GM18867 (cell line): ENCODE measurements around the gene TNFRSF9.

Experiments
- ATAC-seq: cut with Tn5 transposase; IDR thresholded peaks from one replicate; pipeline ENCODE4 v1.9.1; 2021; ENCODE audit warnings: mild to moderate bottlenecking, moderate library complexity; ENCODE audit not compliant: unreplicated experiment

Gene TNFRSF9

DNA sequence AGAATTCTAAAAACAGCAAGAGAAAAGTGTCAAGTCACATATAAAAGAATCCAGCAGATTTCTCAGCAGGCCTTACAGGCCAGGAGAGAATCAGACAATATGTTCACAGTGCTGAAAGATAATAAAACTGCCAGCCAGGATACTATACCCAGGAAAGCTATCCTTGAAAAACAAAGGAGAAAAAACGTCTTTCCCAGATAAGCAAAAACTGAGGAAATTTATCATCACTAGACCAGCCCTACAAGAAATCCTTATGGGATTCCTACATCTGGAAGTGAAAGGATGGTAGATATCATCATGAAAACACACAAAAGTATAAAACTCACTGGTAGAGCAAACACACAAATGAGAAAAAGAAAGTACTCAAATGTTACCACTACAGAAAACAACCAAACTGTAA lies 62.6 kb downstream of the TNFRSF9 start:
- no peak for ATAC-seq

DNA sequence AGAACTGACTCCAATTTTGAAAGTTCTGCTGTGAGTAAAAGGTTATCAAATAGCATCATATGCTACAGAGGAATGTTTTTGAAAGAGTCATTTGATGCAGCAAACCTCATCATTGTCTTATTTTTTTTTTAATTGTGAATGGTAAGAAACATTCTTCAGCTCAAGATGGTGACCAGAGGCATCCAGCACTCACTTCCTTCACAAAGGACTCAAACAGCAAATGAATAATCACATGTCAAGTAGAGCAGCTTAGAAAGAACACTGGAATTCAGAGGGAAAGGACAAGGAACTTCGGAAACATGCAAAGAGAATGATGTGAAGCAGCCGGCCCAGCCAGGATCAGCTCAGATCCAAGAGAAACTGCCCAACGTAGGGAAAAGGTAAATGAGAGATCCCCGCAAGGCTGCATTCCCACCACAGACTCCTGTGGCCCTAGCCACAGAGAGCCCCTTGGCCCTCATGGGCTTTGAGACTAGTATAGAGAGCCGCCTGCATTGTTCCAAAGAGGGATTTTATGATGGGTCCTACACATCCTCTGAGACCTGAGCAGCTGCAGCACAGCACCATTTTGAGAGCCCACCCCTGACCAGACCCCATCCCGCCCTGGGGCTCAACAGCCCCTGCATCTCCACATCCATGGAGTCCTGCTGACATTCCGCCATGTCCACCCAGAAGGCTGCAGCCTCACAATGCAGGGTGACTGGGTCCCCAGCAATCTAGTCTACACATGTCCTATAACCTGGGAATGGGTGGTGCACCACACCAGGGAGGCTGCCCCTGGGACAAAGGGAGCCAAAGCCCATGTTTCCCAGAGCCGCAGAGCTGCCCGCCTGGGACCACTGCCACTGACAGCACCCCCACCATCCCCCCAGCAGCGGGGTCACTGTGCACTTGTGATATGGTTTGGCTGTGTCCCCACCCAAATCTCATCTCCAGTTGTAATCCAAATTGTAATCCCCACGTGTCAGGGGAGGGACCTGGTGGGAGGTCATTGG lies 66.5 kb downstream of the TNFRSF9 start:
- ATAC-seq, result no peak

DNA sequence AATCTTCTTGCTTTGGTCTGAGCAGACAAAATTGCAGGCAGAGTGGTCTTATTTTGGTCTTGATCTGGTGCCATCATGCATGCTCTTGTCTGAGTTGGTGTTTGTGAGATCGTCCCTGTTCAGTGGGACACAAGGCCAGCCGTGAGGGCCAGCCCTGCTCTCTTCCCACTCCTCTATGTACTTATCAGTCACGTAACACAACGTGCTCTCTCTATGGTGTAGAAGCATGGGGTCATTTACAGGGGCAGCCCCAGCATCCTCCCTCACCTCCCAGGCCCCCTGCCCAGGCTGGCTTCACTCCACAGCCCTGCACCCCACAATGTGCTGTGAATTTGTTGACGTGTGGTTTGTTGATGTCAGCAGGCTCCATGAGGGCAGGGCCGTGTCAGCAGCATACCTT lies 69.5 kb downstream of the TNFRSF9 start:
- ATAC-seq, result no peak

DNA sequence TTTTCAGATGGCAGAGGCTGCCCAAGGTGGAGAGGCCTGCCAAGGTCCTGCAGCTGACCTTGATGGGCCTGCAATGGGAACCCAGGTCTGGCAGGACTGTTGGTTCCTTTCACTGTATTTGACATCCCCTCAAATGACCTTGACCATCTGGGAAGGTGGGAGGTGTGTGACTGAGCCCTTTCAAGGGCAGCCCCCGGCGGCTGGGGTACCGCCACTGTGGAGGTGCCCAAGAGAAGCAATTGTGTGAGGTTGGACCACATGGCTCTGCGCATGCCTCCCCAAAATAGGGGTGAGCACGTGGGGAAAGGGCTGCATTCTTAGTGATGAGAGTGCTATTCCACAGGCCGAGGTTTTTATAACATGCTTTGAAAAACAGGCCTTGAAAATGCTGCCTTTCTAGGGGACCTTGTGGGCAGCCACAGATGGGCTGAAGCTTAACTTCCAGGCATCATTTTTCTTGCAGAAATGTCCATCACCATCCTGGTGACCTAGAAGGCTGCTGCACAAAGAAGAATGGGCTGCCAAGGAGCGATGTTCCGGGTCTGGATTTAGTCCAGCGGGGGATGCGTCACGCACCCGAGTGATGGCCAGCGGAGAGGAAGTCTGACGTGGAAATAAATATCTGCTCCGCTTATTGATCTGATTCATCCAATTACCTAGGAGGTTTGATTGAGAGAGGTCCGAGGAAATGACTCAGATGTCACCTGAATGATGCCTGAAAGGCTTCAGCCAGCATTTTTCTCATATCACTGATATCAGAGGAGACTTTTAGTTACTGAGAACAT lies 71.3 kb downstream of the TNFRSF9 start:
- ATAC-seq, result no peak

DNA sequence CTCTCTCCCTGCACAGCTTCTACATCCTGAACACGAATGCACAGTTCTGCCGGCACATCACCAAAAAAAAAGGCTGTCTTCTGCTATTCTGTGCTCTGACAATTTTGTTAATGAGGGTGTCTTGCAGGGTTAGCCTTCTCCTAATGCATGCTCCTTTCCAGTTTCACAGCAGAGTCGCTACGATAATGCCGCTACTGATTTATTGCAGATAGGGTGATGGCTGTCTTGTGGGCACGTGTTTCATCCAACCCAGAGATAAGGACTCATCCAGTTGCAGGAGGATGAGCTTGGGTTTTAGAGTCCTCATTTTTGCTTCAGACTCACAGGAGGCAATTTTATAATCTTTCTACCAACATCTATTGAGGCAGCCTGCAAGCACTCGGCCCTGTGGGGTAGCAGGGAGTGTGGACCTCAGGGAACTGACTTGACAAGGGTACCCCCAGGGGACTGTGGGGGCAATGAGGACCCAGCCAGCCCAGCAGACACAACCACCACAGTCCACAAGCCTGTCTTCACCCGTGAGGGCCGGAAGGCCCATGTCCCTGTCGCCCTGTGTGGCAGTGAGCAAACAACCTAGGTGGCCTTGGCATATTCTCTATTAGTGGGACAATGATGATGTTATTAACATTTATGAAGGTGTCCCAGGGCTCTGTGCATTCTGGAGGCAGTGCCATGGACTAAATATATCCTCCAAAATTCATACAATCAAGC lies 72.4 kb downstream of the TNFRSF9 start:
- ATAC-seq, result no peak

DNA sequence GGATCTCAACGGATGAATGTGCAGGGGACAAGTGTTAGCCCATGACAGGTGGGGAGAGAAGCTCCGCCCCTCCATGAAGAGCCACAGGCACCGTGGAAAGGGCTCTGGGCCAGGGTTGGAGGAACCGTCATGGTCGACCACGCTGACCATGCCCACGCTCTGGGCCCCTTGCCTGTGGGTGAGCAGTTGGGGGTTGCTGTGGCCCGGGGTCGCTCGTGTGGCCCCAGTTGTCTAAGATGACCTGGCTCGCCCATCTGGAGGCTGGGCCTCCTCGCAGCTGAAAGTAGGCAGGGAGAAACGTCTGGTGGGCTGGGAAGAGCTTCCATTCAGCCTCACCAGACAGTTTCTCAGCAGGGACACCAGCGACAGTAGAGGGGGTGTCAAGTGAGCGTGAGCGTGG lies 74.7 kb downstream of the TNFRSF9 start:
- ATAC-seq, result no peak
